Suprapubic skin (tissue), 4 donors: Measurements from ENCODE around the gene ANK2. TPM values are rescaled to one million over a fixed set of nuclear protein-coding genes. Genes with fewer than 3 reads are reported as not detected.

Source experiments
- DNase-seq, 2 donors: peaks; one replicate each; pipeline ENCODE4 v3.0.0-alpha.2; 2019; ENCODE audit warnings: low spot score in 2 of 2
- H3K27ac ChIP-seq: fragments of 200-600 bp; sonication (generic); one replicate; pipeline ENCODE4 v1.5.1; 2019
- H3K27me3 ChIP-seq: fragments of 200-600 bp; sonication (generic); one replicate; pipeline ENCODE4 v1.5.1; 2019
- H3K36me3 ChIP-seq: fragments of 200-600 bp; sonication (generic); one replicate; pipeline ENCODE4 v1.5.1; 2019
- H3K4me1 ChIP-seq: fragments of 200-600 bp; sonication (generic); one replicate; pipeline ENCODE4 v1.5.1; 2019
- H3K4me3 ChIP-seq: fragments of 200-600 bp; sonication (generic); one replicate; pipeline ENCODE4 v1.5.1; 2019; ENCODE audit warnings: mild to moderate bottlenecking
- H3K9me3 ChIP-seq: fragments of 200-600 bp; sonication (generic); one replicate; pipeline ENCODE4 v1.5.1; 2019
- EP300 ChIP-seq: sonication (generic); formaldehyde crosslinking; IDR thresholded peaks from one replicate; pipeline ENCODE4 v1.6.1; 2017; ENCODE audit warnings: antibody characterized with exemption
- POLR2A ChIP-seq, 2 donors: fragments of 450-650 bp; IDR thresholded peaks; one replicate each; pipeline ENCODE4 v1.6.1; 2017; ENCODE audit warnings: antibody characterized with exemption in 2 of 2, mild to moderate bottlenecking in 2 of 2, moderate library complexity in 2 of 2
- POLR2AphosphoS5 ChIP-seq, 3 donors: sonication (generic); formaldehyde crosslinking; IDR thresholded peaks; one replicate each; pipeline ENCODE4 v1.6.1; 2017; ENCODE audit warnings: antibody characterized with exemption in 3 of 3
- WGBS: methylation state at CpG from one replicate; pipeline ENCODE4 v1.1.5; 2018; 5-methylcytosine and 5-hydroxymethylcytosine counted together
- total RNA-seq, 4 donors: library from RNA; depleted of rRNA; stranded (reverse); fragments of >200 nt; gene quantifications; one replicate each; pipeline ENCODE4 v1.1.0, GENCODE V29; 2016
- TF ChIP-seq, protein P1 (sequence below), 2 donors: fragments of 200-600 bp in 1 of 2; fragments of 450-650 bp in 1 of 2; sonication (generic) in 1 of 2; IDR thresholded peaks; one replicate each; pipeline ENCODE4 v1.5.1; 2016 to 2019; ENCODE audit warnings: antibody characterized with exemption in 2 of 2, mild to moderate bottlenecking in 1 of 2, moderate library complexity in 1 of 2

Gene ANK2
- total RNA-seq, 4 donors from 2014 or later = 7.7 to 15.2 (median 11.2) TPM

GRCh38 chr4:113371111-113371510 lies 321.7 kb downstream of the ANK2 start:
- DNase-seq = no peak
- TF ChIP-seq, protein P1, sequence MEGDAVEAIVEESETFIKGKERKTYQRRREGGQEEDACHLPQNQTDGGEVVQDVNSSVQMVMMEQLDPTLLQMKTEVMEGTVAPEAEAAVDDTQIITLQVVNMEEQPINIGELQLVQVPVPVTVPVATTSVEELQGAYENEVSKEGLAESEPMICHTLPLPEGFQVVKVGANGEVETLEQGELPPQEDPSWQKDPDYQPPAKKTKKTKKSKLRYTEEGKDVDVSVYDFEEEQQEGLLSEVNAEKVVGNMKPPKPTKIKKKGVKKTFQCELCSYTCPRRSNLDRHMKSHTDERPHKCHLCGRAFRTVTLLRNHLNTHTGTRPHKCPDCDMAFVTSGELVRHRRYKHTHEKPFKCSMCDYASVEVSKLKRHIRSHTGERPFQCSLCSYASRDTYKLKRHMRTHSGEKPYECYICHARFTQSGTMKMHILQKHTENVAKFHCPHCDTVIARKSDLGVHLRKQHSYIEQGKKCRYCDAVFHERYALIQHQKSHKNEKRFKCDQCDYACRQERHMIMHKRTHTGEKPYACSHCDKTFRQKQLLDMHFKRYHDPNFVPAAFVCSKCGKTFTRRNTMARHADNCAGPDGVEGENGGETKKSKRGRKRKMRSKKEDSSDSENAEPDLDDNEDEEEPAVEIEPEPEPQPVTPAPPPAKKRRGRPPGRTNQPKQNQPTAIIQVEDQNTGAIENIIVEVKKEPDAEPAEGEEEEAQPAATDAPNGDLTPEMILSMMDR (IDR thresholded peaks at IDR 0.05) = no peak
- no peak for TF ChIP-seq POLR2AphosphoS5 (IDR thresholded peaks at IDR 0.05)
- TF ChIP-seq POLR2A (IDR thresholded peaks at IDR 0.05) = no peak
- TF ChIP-seq EP300 = no peak

GRCh38 chr4:113375964-113376666 lies 326.7 kb downstream of the ANK2 start:
- no peak for TF ChIP-seq POLR2A (IDR thresholded peaks at IDR 0.05)
- TF ChIP-seq POLR2AphosphoS5 (IDR thresholded peaks at IDR 0.05) = no peak
- TF ChIP-seq, protein P1 (IDR thresholded peaks at IDR 0.05) = no peak
- no peak for TF ChIP-seq EP300
- Histone ChIP-seq H3K27me3 (no peaks in the 10 kb centered on the region), H3K36me3 (peaks cover 7% of the 10 kb centered on the region), H3K4me3 (no peak overlapping the region), H3K4me1 (no peaks in the 10 kb centered on the region), H3K9me3 (no peaks in the 10 kb centered on the region), H3K27ac (no peak overlapping the region)
- no peak for DNase-seq
- WGBS = 82% methylated on average over 1 of the region's 1 CpG

More at GRCh38 chr4:113371111-113371510, 321.7 kb downstream of the ANK2 start:
- Histone ChIP-seq H3K4me1 (no peaks in the 10 kb centered on the region), H3K36me3 (peaks cover 22% of the 10 kb centered on the region), H3K9me3 (no peaks in the 10 kb centered on the region), H3K27me3 (no peaks in the 10 kb centered on the region), H3K27ac (no peak overlapping the region), H3K4me3 (no peak overlapping the region)

GRCh38 chr4:113378836-113379235 lies 329.4 kb downstream of the ANK2 start:
- DNase-seq = no peak

GRCh38 chr4:113382704-113383103 lies 333.3 kb downstream of the ANK2 start:
- Histone ChIP-seq H3K4me1 (peaks cover 31% of the 10 kb centered on the region), H3K4me3 (no peak overlapping the region), H3K36me3 (no peaks in the 10 kb centered on the region), H3K9me3 (no peaks in the 10 kb centered on the region), H3K27me3 (no peaks in the 10 kb centered on the region), H3K27ac (peak overlapping the region; percentile 47)
- TF ChIP-seq POLR2AphosphoS5 (IDR thresholded peaks at IDR 0.05) = no peak
- TF ChIP-seq EP300 = no peak
- TF ChIP-seq, protein P1 (IDR thresholded peaks at IDR 0.05) = no peak
- 62% methylated on average over 1 of the region's 1 CpG for WGBS
- no peak for DNase-seq

More at GRCh38 chr4:113378836-113379235, 329.4 kb downstream of the ANK2 start:
- Histone ChIP-seq H3K4me3 (no peak overlapping the region), H3K27me3 (no peaks in the 10 kb centered on the region), H3K9me3 (no peaks in the 10 kb centered on the region), H3K36me3 (peaks cover 7% of the 10 kb centered on the region), H3K4me1 (peaks cover 16% of the 10 kb centered on the region), H3K27ac (no peak overlapping the region)
- WGBS = 86% methylated on average over 1 of the region's 1 CpG
- no peak for TF ChIP-seq EP300
- no peak for TF ChIP-seq POLR2AphosphoS5 (IDR thresholded peaks at IDR 0.05)
- no peak for TF ChIP-seq POLR2A (IDR thresholded peaks at IDR 0.05)
- TF ChIP-seq, protein P1 (IDR thresholded peaks at IDR 0.05) = no peak

DNA sequence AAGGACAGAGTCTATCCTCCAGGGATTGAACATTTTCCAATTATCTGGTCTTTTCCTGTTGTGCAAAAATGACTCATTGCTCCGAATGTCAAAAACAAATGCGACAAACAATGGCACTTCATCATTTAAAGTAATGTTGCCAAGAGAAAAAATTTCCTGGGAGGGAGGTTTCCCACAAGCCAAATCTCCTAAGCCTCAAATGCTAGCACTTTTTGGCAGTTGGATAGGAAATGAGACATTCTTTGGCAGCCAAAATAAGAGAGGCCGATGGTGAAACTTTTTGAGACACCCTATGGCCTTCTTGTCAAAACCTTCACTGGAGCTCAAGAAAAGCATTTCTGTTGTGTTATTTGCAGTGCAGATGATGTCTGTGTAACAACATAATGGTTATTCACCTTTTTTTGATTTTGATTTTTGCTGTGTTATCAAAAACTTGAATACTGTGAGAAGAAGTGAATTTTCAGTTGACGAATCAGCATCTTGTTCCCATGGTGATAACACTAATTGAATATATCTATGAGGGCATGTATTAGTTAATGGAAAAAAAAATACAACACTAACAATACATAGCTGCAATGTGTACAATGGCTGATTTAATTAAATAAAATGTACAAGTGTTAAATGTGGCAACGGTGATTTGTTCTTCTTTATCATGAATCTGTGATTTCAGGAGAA lies 333.8 kb downstream of the ANK2 start:
- no peaks in the 10 kb centered on the region for H3K36me3 ChIP-seq
- H3K9me3 ChIP-seq = no peaks in the 10 kb centered on the region
- TF ChIP-seq POLR2AphosphoS5 (IDR thresholded peaks at IDR 0.05) = peak; percentile 24 to 58 (median 33)
- TF ChIP-seq, protein P1 (IDR thresholded peaks at IDR 0.05) = no peak
- DNase-seq = no peak
- no peak overlapping the region for H3K4me3 ChIP-seq
- WGBS = 33% methylated on average over 5 of the region's 5 CpGs
- H3K4me1 ChIP-seq = peaks cover 31% of the 10 kb centered on the region
- no peaks in the 10 kb centered on the region for H3K27me3 ChIP-seq
- H3K27ac ChIP-seq = peak overlapping the region; percentile 47
